ENCODE results near the gene ARHGDIA.

ARHGDIA gene

DNA sequence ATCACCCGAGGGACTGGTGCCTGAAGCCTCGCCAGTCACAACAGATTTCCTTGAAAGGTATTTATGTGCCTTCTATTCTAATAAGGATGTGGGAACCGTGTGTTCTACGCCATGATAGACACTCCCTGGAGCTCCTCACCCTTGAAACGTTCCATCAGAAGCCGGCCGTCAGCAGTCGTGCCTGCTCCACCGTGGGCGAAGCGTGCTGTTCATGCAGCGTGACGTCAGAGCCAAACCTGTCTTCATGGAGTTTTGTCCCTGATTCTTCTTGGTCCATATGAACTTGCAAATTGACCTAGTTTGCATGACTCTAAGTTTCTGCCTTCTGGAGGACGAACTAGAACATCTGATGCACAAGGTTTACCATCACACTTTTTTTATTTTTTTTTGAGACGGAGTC, 31.8 kb downstream of the ARHGDIA start:
- Mint-ChIP-seq H3K9me3 (no peaks in the 10 kb centered on the region), H3K4me3 (no peak overlapping the region), H3K27ac (no peak overlapping the region), H3K4me1 (no peaks in the 10 kb centered on the region), H3K36me3 (ENCODE audit: low read depth) (peaks cover 4% of the 10 kb centered on the region), H3K27me3 (no peaks in the 10 kb centered on the region)
- DNase-seq (no peak), ATAC-seq (no peak)

DNA sequence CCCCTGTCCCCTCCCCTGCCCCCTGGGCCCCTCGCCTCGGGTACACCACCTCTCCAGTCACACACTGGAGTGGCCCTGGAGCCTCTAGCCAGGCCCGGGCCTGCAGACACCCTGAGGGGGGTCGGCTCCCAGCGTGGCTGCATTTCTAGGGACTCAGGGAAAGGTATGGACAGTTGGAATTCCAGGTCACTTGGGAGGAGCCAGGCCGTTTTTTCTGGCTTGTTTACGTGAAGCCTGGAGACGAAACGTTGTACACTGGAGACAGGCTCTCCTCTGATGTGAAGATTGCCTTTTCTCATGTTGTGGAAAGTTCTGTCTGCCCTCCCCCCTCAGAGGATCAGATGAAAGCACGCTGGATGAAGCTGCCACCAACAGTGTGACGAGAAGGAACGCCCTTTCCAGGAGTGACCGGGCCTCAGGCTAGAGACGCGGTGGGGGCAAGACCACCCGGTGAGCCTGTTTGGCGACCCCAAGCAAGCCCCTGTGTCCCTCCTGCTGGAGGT, 32.3 kb downstream of the ARHGDIA start:
- no peak for DNase-seq
- Mint-ChIP-seq H3K27ac (no peak overlapping the region), H3K36me3 (ENCODE audit: low read depth) (peaks cover 4% of the 10 kb centered on the region), H3K27me3 (no peaks in the 10 kb centered on the region), H3K9me3 (no peaks in the 10 kb centered on the region), H3K4me3 (no peak overlapping the region), H3K4me1 (peaks cover under 1% of the 10 kb centered on the region)
- no peak for ATAC-seq

DNA sequence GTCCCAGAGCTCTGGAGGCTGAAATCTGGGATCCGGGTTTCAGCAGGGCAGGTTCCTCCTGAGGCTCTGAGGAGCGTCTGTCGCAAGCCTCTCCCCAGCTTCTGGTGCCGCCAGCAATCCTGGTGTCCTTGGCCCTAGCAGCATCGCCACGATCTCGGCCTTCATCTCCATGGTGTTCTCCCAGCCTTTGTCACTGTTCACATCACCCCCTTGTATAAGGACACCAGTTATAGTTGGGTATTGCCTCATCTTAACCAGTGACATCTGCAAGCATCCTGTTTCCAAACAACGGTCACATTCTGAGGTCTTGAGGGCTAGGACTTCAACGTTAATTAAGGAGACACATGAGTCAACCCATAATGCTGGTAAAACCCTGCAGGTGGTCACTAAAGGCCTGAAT, 33.5 kb downstream of the ARHGDIA start:
- DNase-seq, result no peak
- ATAC-seq, result no peak
- peaks cover 3% of the 10 kb centered on the region for H3K4me1 Mint-ChIP-seq

DNA sequence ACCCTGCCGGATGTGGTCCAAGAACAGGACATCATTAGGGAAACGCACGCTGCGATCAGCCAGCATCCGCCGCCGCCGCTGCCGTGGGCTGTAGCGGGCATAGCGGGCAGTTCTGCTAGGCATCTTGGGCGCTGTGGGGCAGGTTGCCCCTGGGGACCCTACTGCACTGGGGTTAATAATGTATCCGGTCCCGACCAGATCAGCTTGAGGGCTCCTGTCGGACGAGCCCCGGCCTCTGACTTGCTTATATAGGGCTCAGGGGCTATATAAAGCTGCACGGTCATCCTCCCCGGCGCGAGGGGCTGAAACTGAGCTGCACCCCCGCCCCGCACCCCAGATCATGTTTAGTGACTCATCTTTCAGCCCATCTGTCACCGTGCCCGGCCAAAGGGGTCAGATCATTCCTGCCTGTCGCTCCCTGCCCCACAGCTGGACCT, 36.3 kb downstream of the ARHGDIA start, which contains the start of gene PPP1R27:
Gene PPP1R27 (minus strand): TSS at position 220 of the 437 bp plus-strand sequence. CDS start 97 bp downstream, at position 123.
- peak within 1 kb of the TSS; percentile 89 for H3K27ac Mint-ChIP-seq
- H3K27me3 Mint-ChIP-seq, result no peaks in the 10 kb centered on the region
- DNase-seq (no peak), ATAC-seq (no peak)
- H3K4me1 Mint-ChIP-seq, result peaks cover 24% of the 10 kb centered on the region
- H3K36me3 Mint-ChIP-seq (ENCODE audit: low read depth), result no peaks in the 10 kb centered on the region
- H3K9me3 Mint-ChIP-seq, result no peaks in the 10 kb centered on the region
- H3K4me3 Mint-ChIP-seq, result peak within 1 kb of the TSS; percentile 85

More for the DNA sequence above, 33.5 kb downstream of the ARHGDIA start:
- H3K27ac Mint-ChIP-seq, result no peak overlapping the region
- no peaks in the 10 kb centered on the region for H3K9me3 Mint-ChIP-seq
- H3K36me3 Mint-ChIP-seq (ENCODE audit: low read depth), result no peaks in the 10 kb centered on the region
- no peak overlapping the region for H3K4me3 Mint-ChIP-seq
- H3K27me3 Mint-ChIP-seq, result no peaks in the 10 kb centered on the region

DNA sequence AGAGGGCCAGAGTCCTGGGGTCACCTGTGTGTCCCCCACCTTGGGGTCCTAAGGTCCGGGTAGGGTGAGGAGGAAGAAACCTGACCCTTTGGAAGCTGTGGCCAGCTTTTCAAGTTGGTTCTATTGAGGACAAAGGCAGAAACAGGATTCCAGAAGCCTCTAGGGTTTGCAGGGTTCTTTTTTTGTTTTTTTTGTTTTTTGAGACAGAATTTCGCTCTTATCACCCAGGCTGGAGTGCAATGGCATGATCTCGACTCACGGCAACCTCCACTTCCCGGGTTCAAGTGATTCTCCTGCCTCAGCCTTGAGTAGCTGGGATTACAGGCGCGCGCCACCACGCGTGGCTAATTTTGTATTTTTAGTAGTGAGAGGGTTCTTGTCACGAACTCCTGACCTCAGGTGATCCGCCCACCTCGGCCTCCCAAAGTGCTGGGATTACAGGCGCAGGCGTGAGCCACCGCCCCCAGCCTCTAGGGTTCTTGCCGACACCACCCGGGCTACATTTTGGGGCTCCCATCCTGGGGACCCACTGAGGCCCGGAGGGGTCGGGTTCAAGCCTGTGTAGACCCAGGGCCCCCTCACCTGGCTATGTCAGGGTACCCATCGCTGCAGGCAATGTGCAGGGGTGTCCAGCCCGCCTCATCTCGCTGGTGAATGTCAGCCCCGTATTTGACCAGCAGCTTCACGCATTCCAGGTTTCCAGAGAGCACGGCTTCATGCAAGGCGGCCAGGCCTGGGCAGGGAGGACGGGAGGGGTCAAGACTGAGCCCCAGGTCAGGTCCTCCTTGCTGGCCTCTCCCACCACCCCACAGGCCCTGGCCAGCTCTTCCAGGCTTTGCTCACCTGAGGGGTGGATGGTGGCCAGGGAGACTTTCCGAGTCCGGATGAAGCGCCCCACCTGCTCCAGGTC, 37.0 kb downstream of the ARHGDIA start:
- Mint-ChIP-seq H3K9me3 (no peaks in the 10 kb centered on the region), H3K36me3 (ENCODE audit: low read depth) (no peaks in the 10 kb centered on the region), H3K4me3 (peak overlapping the region; percentile 85), H3K4me1 (peaks cover 24% of the 10 kb centered on the region), H3K27ac (peak overlapping the region; percentile 89), H3K27me3 (no peaks in the 10 kb centered on the region)
- DNase-seq (no peak), ATAC-seq (no peak)

DNA sequence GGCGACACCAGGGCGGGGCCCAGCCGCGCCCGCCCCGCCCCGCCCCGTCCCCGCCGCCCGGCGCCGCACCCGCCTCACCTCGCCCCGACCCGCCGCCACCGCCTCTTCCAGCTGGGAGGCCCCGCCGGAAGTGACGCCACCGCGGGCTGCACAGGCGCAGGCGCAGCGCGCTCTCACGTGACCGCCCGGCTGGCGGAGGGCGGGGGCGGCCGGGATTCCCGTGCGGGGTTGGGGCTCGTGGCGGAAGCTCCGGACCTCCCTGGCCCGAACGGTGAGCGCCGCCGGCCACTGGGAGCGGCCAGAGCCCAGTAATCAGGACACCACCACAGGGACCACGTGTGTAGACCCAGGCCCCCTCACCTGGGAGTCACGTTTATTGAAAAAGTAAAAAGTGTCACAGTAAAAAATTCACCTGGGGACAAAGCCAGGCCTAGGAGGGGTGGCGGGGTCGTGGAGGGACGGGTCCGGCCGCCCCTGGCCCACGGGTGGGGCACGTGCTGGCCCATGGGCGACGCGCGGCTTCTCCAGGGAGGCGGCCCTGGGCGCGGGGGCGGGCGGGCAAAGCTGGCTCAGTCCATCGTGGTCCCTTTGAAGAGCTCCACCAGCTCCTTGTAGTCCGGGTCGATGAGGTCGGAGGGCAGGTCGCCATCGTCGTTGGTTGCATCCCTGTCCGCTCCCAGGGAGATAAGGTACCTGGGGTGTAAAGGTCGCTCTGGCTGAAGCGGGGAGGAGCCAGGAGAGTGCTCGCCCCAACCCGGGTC, 37.8 kb downstream of the ARHGDIA start, which contains the start of gene MCRIP1:
Gene MCRIP1 (minus strand): TSS at position 132 of the 761 bp plus-strand sequence. CDS start 8,785 bp downstream, outside the sequence.
- ATAC-seq (peak; percentile 81), DNase-seq (peak; percentile 99)
- Mint-ChIP-seq H3K4me1 (peaks cover 25% of the 10 kb centered on the region), H3K4me3 (peak within 1 kb of the TSS; percentile 88), H3K36me3 (ENCODE audit: low read depth) (peaks cover under 1% of the 10 kb centered on the region), H3K27me3 (no peaks in the 10 kb centered on the region), H3K9me3 (no peaks in the 10 kb centered on the region), H3K27ac (peak within 1 kb of the TSS; percentile 94)

DNA sequence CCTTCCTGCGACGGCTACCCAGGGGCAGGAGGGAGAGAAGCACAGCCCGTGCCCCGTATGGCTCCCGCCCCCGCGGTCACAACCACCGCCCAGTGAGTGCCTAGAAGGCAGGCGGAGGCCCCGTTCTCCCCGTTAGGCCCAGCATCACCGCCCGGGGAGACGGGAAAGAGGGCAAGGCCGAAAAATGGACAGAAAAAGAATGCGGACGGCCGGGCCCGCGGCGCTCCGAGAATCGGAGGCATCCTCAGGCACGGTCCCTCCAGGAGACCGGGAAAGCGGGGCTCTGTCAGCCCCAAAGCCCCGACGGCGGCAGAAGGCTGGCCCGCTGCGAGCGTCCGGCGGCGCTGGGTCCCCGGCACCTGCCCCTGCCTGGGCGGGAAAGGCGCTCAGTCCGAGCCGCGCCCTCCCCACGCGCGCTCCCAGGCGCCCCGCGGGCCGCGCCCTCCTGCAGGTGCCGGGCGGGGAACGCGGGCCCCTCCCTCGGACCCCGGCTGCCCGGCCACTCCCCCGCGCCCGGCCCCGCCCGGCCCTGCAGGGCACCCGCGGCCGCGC, 38.5 kb downstream of the ARHGDIA start:
- Mint-ChIP-seq H3K4me3 (peak overlapping the region; percentile 88), H3K36me3 (ENCODE audit: low read depth) (peaks cover 2% of the 10 kb centered on the region), H3K27me3 (no peaks in the 10 kb centered on the region), H3K9me3 (no peaks in the 10 kb centered on the region), H3K4me1 (peaks cover 27% of the 10 kb centered on the region), H3K27ac (peak overlapping the region; percentile 94)
- ATAC-seq, result peak; percentile 42
- DNase-seq, result peak; percentile 65

DNA sequence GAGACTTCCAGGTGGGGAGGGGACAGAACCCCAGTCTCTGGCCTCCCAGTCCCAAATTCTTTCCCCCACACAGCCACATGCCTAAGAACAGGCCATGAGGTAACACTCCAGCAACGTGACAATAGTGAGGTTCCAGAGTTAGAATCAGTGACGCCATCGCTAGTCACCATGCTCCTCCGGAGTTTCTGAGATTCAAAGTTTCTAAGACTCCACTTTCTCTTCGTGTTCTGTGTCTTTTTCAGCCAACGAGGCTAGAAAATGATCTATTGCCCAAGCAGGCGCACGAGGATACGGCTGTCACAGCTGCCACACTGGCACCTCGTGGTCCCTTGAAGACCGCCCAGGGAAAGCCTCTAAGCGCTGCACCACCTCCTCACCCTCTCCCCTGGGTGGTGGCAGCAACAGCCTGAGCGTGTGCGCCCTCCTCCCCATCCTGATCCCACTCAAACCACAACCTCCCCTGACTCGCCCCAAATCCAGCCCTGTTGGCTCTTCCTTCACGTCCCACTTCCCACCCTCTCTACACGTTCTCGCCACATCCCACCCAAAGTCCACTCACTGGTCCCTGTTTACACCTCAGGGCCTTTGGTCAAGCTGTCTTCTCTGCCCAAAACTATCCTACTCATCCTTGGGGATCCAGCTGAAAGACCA, 39.1 kb downstream of the ARHGDIA start:
- Mint-ChIP-seq H3K27ac (peak overlapping the region; percentile 94), H3K4me3 (peak overlapping the region; percentile 88), H3K4me1 (peaks cover 27% of the 10 kb centered on the region), H3K27me3 (no peaks in the 10 kb centered on the region), H3K36me3 (ENCODE audit: low read depth) (peaks cover 2% of the 10 kb centered on the region), H3K9me3 (no peaks in the 10 kb centered on the region)
- DNase-seq (peak; percentile 60), ATAC-seq (peak; percentile 58)

DNA sequence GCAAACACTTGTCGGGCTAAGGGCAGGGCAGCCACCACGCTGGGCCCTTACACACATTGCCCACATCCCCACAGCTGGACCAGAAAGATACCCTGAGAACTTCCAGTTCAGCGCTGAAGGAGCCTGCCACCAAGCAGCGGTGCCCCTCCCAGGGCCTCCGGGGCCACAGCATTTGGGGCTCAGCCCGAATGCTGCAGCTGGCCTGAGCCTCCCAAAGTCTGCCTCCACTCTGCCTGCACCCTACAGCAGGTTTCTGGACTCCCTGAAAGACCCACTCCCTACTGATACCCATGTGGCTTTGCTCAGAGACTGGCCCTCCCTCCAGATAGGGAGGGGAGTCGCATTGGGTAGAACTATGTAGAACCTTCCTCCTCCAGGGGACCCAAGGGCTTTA, 39.6 kb downstream of the ARHGDIA start:
- peaks cover 27% of the 10 kb centered on the region for H3K4me1 Mint-ChIP-seq

DNA sequence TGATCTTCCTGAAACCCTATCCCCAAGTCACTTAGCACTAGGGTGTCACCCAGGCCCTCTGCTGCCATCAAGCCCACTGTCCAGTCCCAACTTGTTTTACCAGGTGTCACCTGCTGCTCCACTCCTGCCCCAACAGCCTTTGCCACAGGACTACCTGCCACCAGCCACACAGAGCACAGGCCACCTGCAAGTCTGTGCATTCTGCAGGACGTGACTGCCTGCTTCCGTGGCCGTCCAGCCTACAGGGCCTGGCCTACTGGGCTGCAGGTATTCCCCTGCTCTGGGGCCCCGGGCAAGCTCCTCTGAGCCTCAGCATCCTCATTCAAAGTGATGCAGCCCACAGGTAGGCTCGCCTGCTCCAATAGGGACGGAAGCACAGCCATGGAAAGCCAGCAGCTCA, 41.3 kb downstream of the ARHGDIA start:
- H3K27me3 Mint-ChIP-seq, result no peaks in the 10 kb centered on the region
- H3K27ac Mint-ChIP-seq, result no peak overlapping the region
- ATAC-seq (no peak), DNase-seq (no peak)
- peaks cover 31% of the 10 kb centered on the region for H3K4me1 Mint-ChIP-seq
- H3K9me3 Mint-ChIP-seq, result no peaks in the 10 kb centered on the region
- H3K36me3 Mint-ChIP-seq (ENCODE audit: low read depth), result peaks cover 2% of the 10 kb centered on the region
- H3K4me3 Mint-ChIP-seq, result no peak overlapping the region

More for the DNA sequence above, 39.6 kb downstream of the ARHGDIA start:
- DNase-seq (no peak), ATAC-seq (no peak)
- H3K36me3 Mint-ChIP-seq (ENCODE audit: low read depth), result peaks cover 2% of the 10 kb centered on the region
- H3K27me3 Mint-ChIP-seq, result no peaks in the 10 kb centered on the region
- peak overlapping the region; percentile 94 for H3K27ac Mint-ChIP-seq
- no peaks in the 10 kb centered on the region for H3K9me3 Mint-ChIP-seq
- peak overlapping the region; percentile 88 for H3K4me3 Mint-ChIP-seq

DNA sequence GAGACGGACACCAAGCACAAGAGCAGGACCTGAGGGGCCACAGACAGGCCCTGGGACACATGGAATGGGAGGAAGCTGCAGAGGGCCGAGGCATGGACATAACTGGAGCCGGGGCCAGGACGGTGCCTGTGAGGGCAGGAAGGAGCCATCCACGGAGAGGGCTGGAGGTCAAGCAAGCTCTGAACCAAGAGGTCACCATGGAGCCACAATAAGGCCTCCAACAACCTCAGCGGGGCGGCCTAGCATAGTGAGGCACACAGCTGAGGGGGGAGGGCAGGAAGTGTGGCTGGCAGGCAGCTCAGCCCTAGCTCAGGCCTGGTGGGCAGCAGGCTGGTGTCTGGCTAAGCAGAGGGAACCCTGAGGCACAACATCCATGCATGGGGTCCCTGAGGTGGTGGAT, 42.5 kb downstream of the ARHGDIA start:
- peaks cover 2% of the 10 kb centered on the region for H3K36me3 Mint-ChIP-seq (ENCODE audit: low read depth)
- no peak overlapping the region for H3K27ac Mint-ChIP-seq
- no peak overlapping the region for H3K4me3 Mint-ChIP-seq
- H3K27me3 Mint-ChIP-seq, result no peaks in the 10 kb centered on the region
- ATAC-seq (no peak), DNase-seq (no peak)
- H3K9me3 Mint-ChIP-seq, result no peaks in the 10 kb centered on the region
- H3K4me1 Mint-ChIP-seq, result peaks cover 29% of the 10 kb centered on the region

DNA sequence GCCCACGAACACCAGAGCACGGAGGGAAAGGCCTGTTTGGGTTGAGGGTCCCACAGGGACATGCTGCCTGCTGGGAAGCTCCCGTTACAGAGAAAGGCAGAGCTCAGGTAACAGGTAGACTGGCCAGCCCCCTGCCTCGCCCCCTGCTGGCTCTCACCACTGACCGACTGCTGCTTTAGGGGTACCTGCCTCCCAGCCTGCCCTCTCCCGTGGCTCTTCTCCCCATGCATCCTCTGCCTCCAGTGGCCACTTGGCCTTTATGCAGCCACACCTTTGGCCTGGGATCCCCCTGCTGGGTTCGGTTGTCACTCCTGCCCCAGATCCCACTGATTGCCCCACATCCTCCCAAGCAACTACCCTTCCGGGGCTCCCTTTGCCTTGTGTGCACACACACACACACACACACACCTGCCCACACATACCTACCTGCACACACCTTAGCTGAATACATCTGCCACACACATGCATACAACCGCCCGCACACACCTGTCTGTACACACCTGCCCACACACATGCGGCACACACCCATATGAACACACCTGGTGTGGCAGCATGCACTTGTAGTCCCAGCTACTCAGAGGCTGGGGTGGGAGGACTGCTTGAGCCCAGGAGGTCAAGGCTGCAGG, 45.2 kb downstream of the ARHGDIA start:
- Mint-ChIP-seq H3K27ac (no peak overlapping the region), H3K27me3 (no peaks in the 10 kb centered on the region), H3K36me3 (ENCODE audit: low read depth) (peaks cover 2% of the 10 kb centered on the region), H3K4me1 (peaks cover 11% of the 10 kb centered on the region), H3K9me3 (no peaks in the 10 kb centered on the region), H3K4me3 (no peak overlapping the region)
- ATAC-seq (no peak), DNase-seq (no peak)

DNA sequence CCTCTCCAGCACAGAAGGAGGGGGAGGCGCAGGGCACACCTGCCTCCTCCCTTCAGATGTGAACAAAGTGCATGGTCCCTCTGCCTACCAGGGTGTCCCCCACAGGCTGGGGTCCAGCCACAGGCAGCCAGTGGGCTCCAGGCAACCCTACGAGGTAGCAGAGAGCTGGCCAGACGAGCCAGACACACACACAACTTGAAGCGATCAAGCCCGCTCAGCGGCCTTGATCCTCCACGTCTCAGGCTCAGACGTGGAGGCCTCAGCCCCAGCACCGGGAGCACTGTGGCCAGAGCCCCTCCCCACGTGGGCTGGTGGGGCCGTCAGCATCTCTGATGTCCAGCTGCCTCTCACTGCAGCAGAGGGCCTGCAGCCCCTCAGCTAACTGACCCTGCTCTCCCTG, 46.5 kb downstream of the ARHGDIA start:
- H3K9me3 Mint-ChIP-seq, result no peaks in the 10 kb centered on the region
- ATAC-seq (no peak), DNase-seq (no peak)
- no peaks in the 10 kb centered on the region for H3K27me3 Mint-ChIP-seq
- no peak overlapping the region for H3K4me3 Mint-ChIP-seq
- no peak overlapping the region for H3K27ac Mint-ChIP-seq
- peaks cover 2% of the 10 kb centered on the region for H3K36me3 Mint-ChIP-seq (ENCODE audit: low read depth)
- peaks cover 7% of the 10 kb centered on the region for H3K4me1 Mint-ChIP-seq

Data from activated naive CD8-positive, alpha-beta T cell treated with anti-CD3 and anti-CD28 coated beads, Interleukin-2, amount 50 U/mL, for 24 hours (primary cell).